A549 (cell line): ENCODE data around the gene PFN1. TPM values are rescaled to one million over a fixed set of nuclear protein-coding genes. Genes with fewer than 3 reads are reported as not detected.

ENCODE experiments used
- ATAC-seq, 2 experiments: fragments of 200-7000 bp in 1 of 2; fragments of >200 bp in 1 of 2; cut with Nextera tagmentation in 1 of 2; cut with Tn5 transposase in 1 of 2; 3 replicates each; pipeline versions ENCODE4 v1.8.0 to v1.9.1; 2018 to 2020; ENCODE audit warnings: mild to moderate bottlenecking in 1 of 2, moderate library complexity in 1 of 2
- CTCF ChIA-PET: fragments of 300-600 bp; sonication (Branson Sonifier 250); formaldehyde crosslinking; extraction: SDS; loops from one replicate; lab custom pipeline; 2021; ENCODE audit warnings: antibody characterized with exemption, inconsistent platforms; lab: Yijun Ruan, JAX
- POLR2A ChIA-PET: fragments of 350-600 bp; formaldehyde crosslinking; extraction: SDS; loops from one replicate; lab custom pipeline; 2021; ENCODE audit warnings: antibody characterized with exemption, inconsistent platforms; lab: Yijun Ruan, JAX
- DNase-seq, 2 experiments: peaks; one replicate each; pipeline versions ENCODE4 v3.0.0 to v3.0.0-alpha.2; 2011 to 2016; ENCODE audit warnings: low read depth in 1 of 2, low spot score in 1 of 2
- FAIRE-seq: peaks from 2 replicates; lab custom pipeline; 2011; peaks lifted over from hg19 to GRCh38; lab: Jason Lieb, UNC
- H3K27ac ChIP-seq, 2 experiments: fragments of >200 bp; sonication (Bioruptor Twin); formaldehyde crosslinking; 3 replicates each; pipeline ENCODE4 v1.5.1; 2016 to 2017
- H3K4me1 ChIP-seq: fragments of >200 bp; sonication (Bioruptor Twin); formaldehyde crosslinking; 3 replicates; pipeline ENCODE4 v1.6.1; 2016
- H3K4me2 ChIP-seq: fragments of >200 bp; sonication (Bioruptor Twin); formaldehyde crosslinking; 3 replicates; pipeline ENCODE4 v1.6.1; 2016
- H3K4me3 ChIP-seq: fragments of >200 bp; sonication (Bioruptor Twin); formaldehyde crosslinking; 3 replicates; pipeline ENCODE4 v1.5.1; 2016
- H3K9me3 ChIP-seq: fragments of >200 bp; sonication (Bioruptor Twin); formaldehyde crosslinking; 3 replicates; pipeline ENCODE4 v1.6.1; 2016
- ELK1 ChIP-seq: fragments of 150-350 bp; IDR thresholded peaks from 2 replicates; pipeline ENCODE4 v1.6.1; 2014; ENCODE audit warnings: low read depth, mild to moderate bottlenecking, low read length
- EP300 ChIP-seq, 2 experiments: fragments of >200 bp; sonication (Bioruptor Twin); formaldehyde crosslinking; IDR thresholded peaks; 2 replicates in 1 of 2; 3 replicates in 1 of 2; pipeline ENCODE4 v1.6.1; 2016 to 2017
- ESRRA ChIP-seq: fragments of 150-350 bp; IDR thresholded peaks from 2 replicates; pipeline ENCODE4 v1.6.1; 2014; ENCODE audit warnings: mild to moderate bottlenecking, low read length, borderline replicate concordance
- MYC ChIP-seq: IDR thresholded peaks from 2 replicates; pipeline ENCODE4 v1.6.1; 2012; ENCODE audit warnings: mild to moderate bottlenecking, inconsistent platforms, low read length, improper control_type of control experiment, borderline replicate concordance
- POLR2AphosphoS2 ChIP-seq: conservative IDR thresholded peaks from 2 replicates; pipeline ENCODE4 v1.6.1; 2012; ENCODE audit warnings: low read length, improper control_type of control experiment, inconsistent platforms
- RAD21 ChIP-seq, 2 experiments: fragments of >200 bp in 1 of 2; sonication (Bioruptor Twin) in 1 of 2; formaldehyde crosslinking in 1 of 2; IDR thresholded peaks in 1 of 2; conservative IDR thresholded peaks in 1 of 2; 2 replicates in 1 of 2; 3 replicates in 1 of 2; pipeline ENCODE4 v1.6.1; 2012 to 2018; ENCODE audit warnings: inconsistent platforms in 1 of 2
- RFX5 ChIP-seq: fragments of 450-650 bp; IDR thresholded peaks from 2 replicates; pipeline ENCODE4 v1.7.1; 2014; ENCODE audit warnings: antibody characterized with exemption, mild to moderate bottlenecking, moderate library complexity
- RNF2 ChIP-seq: fragments of 200-600 bp; sonication (generic); IDR thresholded peaks from 2 replicates; pipeline ENCODE4 v1.6.1; 2016; ENCODE audit warnings: low read depth, mild to moderate bottlenecking, antibody characterized with exemption, moderate library complexity, borderline replicate concordance
- SMC3 ChIP-seq: fragments of >200 bp; sonication (Bioruptor Twin); formaldehyde crosslinking; IDR thresholded peaks from 3 replicates; pipeline ENCODE4 v1.6.1; 2018; ENCODE audit warnings: inconsistent platforms
- WGBS: methylation state at CpG from one replicate; pipeline ENCODE4 v1.1.6; 2017; ENCODE audit errors: missing lambda C conversion rate; 5-methylcytosine and 5-hydroxymethylcytosine counted together
- polyA plus RNA-seq, 4 experiments: library from polyadenylated mRNA; depleted of rRNA in 3 of 4; stranded (reverse); fragments of >200 nt; fragmentation: RNase III in 1 of 4; extraction: RNeasy Plus Mini Kit Qiagen cat#74134 plus additional on column Dnase treatment in 1 of 4; gene quantifications; 2 replicates in 3 of 4; 3 replicates in 1 of 4; pipeline ENCODE4 v1.2.3, GENCODE V29; 2011 to 2017
- small RNA-seq, 6 experiments: library from RNA; depleted of rRNA; stranded (forward); fragments of <200 nt; gene quantifications; one replicate each; pipeline ENCODE3, GENCODE V24; 2012
- TF ChIP-seq, protein P1 (sequence below): fragments of 250-450 bp; sonication (Bioruptor Pico); IDR thresholded peaks from 2 replicates; pipeline ENCODE4 v1.5.0; 2021; ENCODE audit warnings: mild to moderate bottlenecking, moderate library complexity, borderline replicate concordance

The PFN1 gene
- polyA plus RNA-seq, 2 of the 4 experiments (the other 2 are of a cell fraction) = 1,732 to 3,230 TPM

DNA sequence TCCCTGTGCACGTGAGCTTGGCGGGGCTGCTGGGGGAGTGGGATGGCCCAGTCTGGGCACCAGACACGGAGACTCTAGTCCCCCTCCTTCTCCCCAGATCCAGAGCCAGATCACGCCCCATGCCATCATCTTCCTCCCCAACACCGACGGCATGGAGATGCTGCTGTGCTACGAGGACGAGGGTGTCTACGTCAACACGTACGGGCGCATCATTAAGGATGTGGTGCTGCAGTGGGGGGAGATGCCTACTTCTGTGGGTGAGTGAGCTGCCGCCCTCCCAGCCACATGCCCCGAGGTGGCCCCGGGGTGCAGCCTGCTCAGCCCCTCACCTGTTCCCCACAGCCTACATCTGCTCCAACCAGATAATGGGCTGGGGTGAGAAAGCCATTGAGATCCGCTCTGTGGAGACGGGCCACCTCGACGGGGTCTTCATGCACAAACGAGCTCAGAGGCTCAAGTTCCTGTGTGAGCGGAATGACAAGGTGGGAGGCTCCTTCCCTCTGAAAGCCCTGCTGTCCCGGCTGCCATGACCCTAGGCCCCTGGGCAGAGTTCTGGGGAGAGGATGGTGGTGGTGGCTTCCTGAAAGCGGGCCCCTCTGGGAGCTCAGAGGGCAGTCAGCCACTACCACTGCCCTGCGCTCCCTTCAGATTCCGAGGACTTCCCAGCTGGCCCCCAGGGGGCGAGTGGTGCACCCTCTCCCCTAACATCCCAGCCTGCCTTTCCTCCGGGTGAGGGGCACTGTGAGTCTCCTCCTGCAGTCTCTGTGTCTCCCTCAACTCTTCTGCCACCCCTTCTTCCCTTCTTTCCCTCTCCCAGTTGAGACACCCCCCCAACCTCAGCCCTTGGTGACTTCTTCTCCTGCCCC, 51.8 kb downstream of the PFN1 start (continued):
- TF ChIP-seq RFX5 (no peak), POLR2AphosphoS2 (no peak)

DNA sequence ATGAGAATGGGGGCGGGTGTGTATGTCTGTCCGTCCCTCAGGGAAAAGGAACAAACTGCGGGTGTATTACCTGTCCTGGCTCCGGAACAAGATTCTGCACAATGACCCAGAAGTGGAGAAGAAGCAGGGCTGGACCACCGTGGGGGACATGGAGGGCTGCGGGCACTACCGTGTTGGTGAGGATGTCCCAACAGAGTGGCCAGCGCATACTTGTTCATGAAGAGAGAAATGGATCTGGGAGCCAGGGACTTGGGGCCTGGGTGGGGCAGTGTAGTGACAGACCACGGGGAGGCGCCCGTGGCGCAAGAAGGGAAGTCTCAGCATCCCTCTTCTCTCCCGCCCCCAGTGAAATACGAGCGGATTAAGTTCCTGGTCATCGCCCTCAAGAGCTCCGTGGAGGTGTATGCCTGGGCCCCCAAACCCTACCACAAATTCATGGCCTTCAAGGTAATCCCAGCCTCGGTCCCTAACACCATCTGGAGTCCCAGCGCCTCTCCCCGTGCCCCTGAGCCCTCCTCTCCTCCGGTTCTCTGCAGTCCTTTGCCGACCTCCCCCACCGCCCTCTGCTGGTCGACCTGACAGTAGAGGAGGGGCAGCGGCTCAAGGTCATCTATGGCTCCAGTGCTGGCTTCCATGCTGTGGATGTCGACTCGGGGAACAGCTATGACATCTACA, 52.5 kb downstream of the PFN1 start:
- whole genome bisulfite sequencing = 85% methylated on average over 27 of the region's 27 CpGs
- POLR2A ChIA-PET = no interaction called here
- FAIRE-seq (no peak), DNase-seq (no peak)
- no peak overlapping the region for H3K4me2 ChIP-seq
- no peaks in the 10 kb centered on the region for H3K9me3 ChIP-seq
- TF ChIP-seq EP300 (IDR thresholded peaks at IDR 0.05) (no peak), ELK1 (no peak), ESRRA (peak; percentile 61; the same call in 1 of the 2 replicates), POLR2AphosphoS2 (no peak), MYC (no peak), RAD21 (conservative IDR thresholded peaks at IDR 0.05 in 1 of 2, IDR thresholded peaks at IDR 0.05 in 1 of 2) (0 out of 5 replicates have a peak, but pooled peaks of 1 of the 2 experiments have one; percentile 3), SMC3 (no peak), RNF2 (no peak)
- TF ChIP-seq, protein P1, sequence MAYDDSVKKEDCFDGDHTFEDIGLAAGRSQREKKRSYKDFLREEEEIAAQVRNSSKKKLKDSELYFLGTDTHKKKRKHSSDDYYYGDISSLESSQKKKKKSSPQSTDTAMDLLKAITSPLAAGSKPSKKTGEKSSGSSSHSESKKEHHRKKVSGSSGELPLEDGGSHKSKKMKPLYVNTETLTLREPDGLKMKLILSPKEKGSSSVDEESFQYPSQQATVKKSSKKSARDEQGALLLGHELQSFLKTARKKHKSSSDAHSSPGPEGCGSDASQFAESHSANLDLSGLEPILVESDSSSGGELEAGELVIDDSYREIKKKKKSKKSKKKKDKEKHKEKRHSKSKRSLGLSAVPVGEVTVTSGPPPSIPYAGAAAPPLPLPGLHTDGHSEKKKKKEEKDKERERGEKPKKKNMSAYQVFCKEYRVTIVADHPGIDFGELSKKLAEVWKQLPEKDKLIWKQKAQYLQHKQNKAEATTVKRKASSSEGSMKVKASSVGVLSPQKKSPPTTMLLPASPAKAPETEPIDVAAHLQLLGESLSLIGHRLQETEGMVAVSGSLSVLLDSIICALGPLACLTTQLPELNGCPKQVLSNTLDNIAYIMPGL = no peak
- TF ChIP-seq, all 56 proteins: peak for 2
- Histone ChIP-seq H3K4me3 (no peak overlapping the region), H3K4me1 (no peaks in the 10 kb centered on the region), H3K27ac (no peak overlapping the region)
- CTCF ChIA-PET = interaction anchor here (0.5 to 2.5 kb wide), 14 partner anchors 8 to 329 kb away, joined by 3 to 8 read pairs (median 4); partner anchors contain the start of gene ARRB2
- peak in 1 of 2 experiments; percentile 42; a peak in 3 of 6 replicates for ATAC-seq

Small RNAs within 50 kb of the gene (small RNA-seq; reads per million reads assigned to genes)
- gene MIR6864 (0 reads per million in 6 experiments), gene MIR6865 (0 to 2.1 (median 0) reads per million in 6 experiments)

Other genes with a start within 250 kb of the PFN1 start
- 30.2 and 35.5 TPM in 2 replicates for gene PELP1, start 244.4 kb downstream of the PFN1 start, polyA plus RNA-seq (2011; rRNA removed)
- gene PELP1, start 244.4 kb downstream of the PFN1 start, polyA plus RNA-seq (2017; fragmentation: RNase III; extraction: RNeasy Plus Mini Kit Qiagen cat#74134 plus additional on column Dnase treatment) = 52.5 to 60.0 TPM (median 56.1 TPM) in 3 replicates
- gene ARRB2, start 237.9 kb downstream of the PFN1 start, polyA plus RNA-seq (2011; rRNA removed) = 73.1 and 74.9 TPM in 2 replicates
- gene ARRB2, start 237.9 kb downstream of the PFN1 start, polyA plus RNA-seq (2017; fragmentation: RNase III; extraction: RNeasy Plus Mini Kit Qiagen cat#74134 plus additional on column Dnase treatment) = 61.0 to 68.2 TPM (median 67.8 TPM) in 3 replicates
- 57.2 and 74.0 TPM in 2 replicates for gene MED11, start 217.1 kb downstream of the PFN1 start, polyA plus RNA-seq (2011; rRNA removed)
- 52.6 to 62.5 TPM (median 58.1 TPM) in 3 replicates for gene MED11, start 217.1 kb downstream of the PFN1 start, polyA plus RNA-seq (2017; fragmentation: RNase III; extraction: RNeasy Plus Mini Kit Qiagen cat#74134 plus additional on column Dnase treatment)
- gene ZMYND15, start 208.7 kb downstream of the PFN1 start, polyA plus RNA-seq (2011; rRNA removed) = 0.15 and 0.16 TPM in 2 replicates
- 0.19 to 0.22 TPM (median 0.20 TPM) in 3 replicates for gene ZMYND15, start 208.7 kb downstream of the PFN1 start, polyA plus RNA-seq (2017; fragmentation: RNase III; extraction: RNeasy Plus Mini Kit Qiagen cat#74134 plus additional on column Dnase treatment)
- gene CXCL16, start 208.6 kb downstream of the PFN1 start, polyA plus RNA-seq (2011; rRNA removed) = 13.8 and 20.5 TPM in 2 replicates
- 9.1 to 11.2 TPM (median 10.1 TPM) in 3 replicates for gene CXCL16, start 208.6 kb downstream of the PFN1 start, polyA plus RNA-seq (2017; fragmentation: RNase III; extraction: RNeasy Plus Mini Kit Qiagen cat#74134 plus additional on column Dnase treatment)
- 0.80 and 1.2 TPM in 2 replicates for gene TM4SF5, start 176.6 kb downstream of the PFN1 start, polyA plus RNA-seq (2011; rRNA removed)
- 0.51 to 1.2 TPM (median 0.68 TPM) in 3 replicates for gene TM4SF5, start 176.6 kb downstream of the PFN1 start, polyA plus RNA-seq (2017; fragmentation: RNase III; extraction: RNeasy Plus Mini Kit Qiagen cat#74134 plus additional on column Dnase treatment)
- gene VMO1, start 162.2 kb downstream of the PFN1 start, polyA plus RNA-seq (2011; rRNA removed) = 0.50 and 0.58 TPM in 2 replicates
- 0.39 to 1.1 TPM (median 0.81 TPM) in 3 replicates for gene VMO1, start 162.2 kb downstream of the PFN1 start, polyA plus RNA-seq (2017; fragmentation: RNase III; extraction: RNeasy Plus Mini Kit Qiagen cat#74134 plus additional on column Dnase treatment)
- not detected in 2 replicates for gene GLTPD2, start 159.6 kb downstream of the PFN1 start, polyA plus RNA-seq (2011; rRNA removed)
- not detected in 3 replicates for gene GLTPD2, start 159.6 kb downstream of the PFN1 start, polyA plus RNA-seq (2017; fragmentation: RNase III; extraction: RNeasy Plus Mini Kit Qiagen cat#74134 plus additional on column Dnase treatment)
- 376 and 414 TPM in 2 replicates for gene PSMB6, start 152.4 kb downstream of the PFN1 start, polyA plus RNA-seq (2011; rRNA removed)
- gene PSMB6, start 152.4 kb downstream of the PFN1 start, polyA plus RNA-seq (2017; fragmentation: RNase III; extraction: RNeasy Plus Mini Kit Qiagen cat#74134 plus additional on column Dnase treatment) = 387 to 424 TPM (median 414 TPM) in 3 replicates
- gene PLD2, start 141.4 kb downstream of the PFN1 start, polyA plus RNA-seq (2011; rRNA removed) = 17.0 and 20.2 TPM in 2 replicates
- gene PLD2, start 141.4 kb downstream of the PFN1 start, polyA plus RNA-seq (2017; fragmentation: RNase III; extraction: RNeasy Plus Mini Kit Qiagen cat#74134 plus additional on column Dnase treatment) = 23.0 to 27.4 TPM (median 23.7 TPM) in 3 replicates
- gene MINK1, start 115.2 kb downstream of the PFN1 start, polyA plus RNA-seq (2011; rRNA removed) = 41.3 and 47.1 TPM in 2 replicates
- gene MINK1, start 115.2 kb downstream of the PFN1 start, polyA plus RNA-seq (2017; fragmentation: RNase III; extraction: RNeasy Plus Mini Kit Qiagen cat#74134 plus additional on column Dnase treatment) = 65.2 to 73.1 TPM (median 66.9 TPM) in 3 replicates
- 0.11 and 0.13 TPM in 2 replicates for gene C17orf107, start 49.0 kb downstream of the PFN1 start, polyA plus RNA-seq (2011; rRNA removed)
- 0.16 to 0.30 TPM (median 0.25 TPM) in 3 replicates for gene C17orf107, start 49.0 kb downstream of the PFN1 start, polyA plus RNA-seq (2017; fragmentation: RNase III; extraction: RNeasy Plus Mini Kit Qiagen cat#74134 plus additional on column Dnase treatment)
- gene CHRNE, start 45.4 kb downstream of the PFN1 start, polyA plus RNA-seq (2011; rRNA removed) = 0.07 and 0.10 TPM in 2 replicates
- gene CHRNE, start 45.4 kb downstream of the PFN1 start, polyA plus RNA-seq (2017; fragmentation: RNase III; extraction: RNeasy Plus Mini Kit Qiagen cat#74134 plus additional on column Dnase treatment) = 0.12 to 0.14 TPM (median 0.13 TPM) in 3 replicates
- gene GP1BA, start 16.3 kb downstream of the PFN1 start, polyA plus RNA-seq (2011; rRNA removed) = not detected in 2 replicates
- not detected in 3 replicates for gene GP1BA, start 16.3 kb downstream of the PFN1 start, polyA plus RNA-seq (2017; fragmentation: RNase III; extraction: RNeasy Plus Mini Kit Qiagen cat#74134 plus additional on column Dnase treatment)
- gene SLC25A11, start 8.5 kb downstream of the PFN1 start, polyA plus RNA-seq (2011; rRNA removed) = 60.2 and 64.4 TPM in 2 replicates
- gene SLC25A11, start 8.5 kb downstream of the PFN1 start, polyA plus RNA-seq (2017; fragmentation: RNase III; extraction: RNeasy Plus Mini Kit Qiagen cat#74134 plus additional on column Dnase treatment) = 64.4 to 69.2 TPM (median 67.9 TPM) in 3 replicates
- gene RNF167, start 8.3 kb downstream of the PFN1 start, polyA plus RNA-seq (2011; rRNA removed) = 98.7 and 110 TPM in 2 replicates
- 83.9 to 93.7 TPM (median 86.4 TPM) in 3 replicates for gene RNF167, start 8.3 kb downstream of the PFN1 start, polyA plus RNA-seq (2017; fragmentation: RNase III; extraction: RNeasy Plus Mini Kit Qiagen cat#74134 plus additional on column Dnase treatment)
- 52.5 and 53.5 TPM in 2 replicates for gene ENO3, start 2.6 kb upstream of the PFN1 start, polyA plus RNA-seq (2011; rRNA removed)
- 79.0 to 109 TPM (median 102 TPM) in 3 replicates for gene ENO3, start 2.6 kb upstream of the PFN1 start, polyA plus RNA-seq (2017; fragmentation: RNase III; extraction: RNeasy Plus Mini Kit Qiagen cat#74134 plus additional on column Dnase treatment)
- 72.6 and 94.9 TPM in 2 replicates for gene SPAG7, start 19.3 kb upstream of the PFN1 start, polyA plus RNA-seq (2011; rRNA removed)
- gene SPAG7, start 19.3 kb upstream of the PFN1 start, polyA plus RNA-seq (2017; fragmentation: RNase III; extraction: RNeasy Plus Mini Kit Qiagen cat#74134 plus additional on column Dnase treatment) = 101 to 102 TPM (median 102 TPM) in 3 replicates
- gene CAMTA2, start 39.1 kb upstream of the PFN1 start, polyA plus RNA-seq (2011; rRNA removed) = 12.4 and 17.7 TPM in 2 replicates
- 30.1 to 33.8 TPM (median 30.3 TPM) in 3 replicates for gene CAMTA2, start 39.1 kb upstream of the PFN1 start, polyA plus RNA-seq (2017; fragmentation: RNase III; extraction: RNeasy Plus Mini Kit Qiagen cat#74134 plus additional on column Dnase treatment)
- 0.66 and 0.86 TPM in 2 replicates for gene INCA1, start 49.0 kb upstream of the PFN1 start, polyA plus RNA-seq (2011; rRNA removed)
- 1.1 to 1.3 TPM (median 1.1 TPM) in 3 replicates for gene INCA1, start 49.0 kb upstream of the PFN1 start, polyA plus RNA-seq (2017; fragmentation: RNase III; extraction: RNeasy Plus Mini Kit Qiagen cat#74134 plus additional on column Dnase treatment)
- 42.0 and 48.4 TPM in 2 replicates for gene KIF1C, start 49.4 kb upstream of the PFN1 start, polyA plus RNA-seq (2011; rRNA removed)
- gene KIF1C, start 49.4 kb upstream of the PFN1 start, polyA plus RNA-seq (2017; fragmentation: RNase III; extraction: RNeasy Plus Mini Kit Qiagen cat#74134 plus additional on column Dnase treatment) = 74.0 to 77.4 TPM (median 76.5 TPM) in 3 replicates
- 1.4 and 1.9 TPM in 2 replicates for gene SLC52A1, start 86.9 kb upstream of the PFN1 start, polyA plus RNA-seq (2011; rRNA removed)
- 1.0 to 1.4 TPM (median 1.3 TPM) in 3 replicates for gene SLC52A1, start 86.9 kb upstream of the PFN1 start, polyA plus RNA-seq (2017; fragmentation: RNase III; extraction: RNeasy Plus Mini Kit Qiagen cat#74134 plus additional on column Dnase treatment)
- gene ZFP3, start 129.9 kb upstream of the PFN1 start, polyA plus RNA-seq (2011; rRNA removed) = 4.1 and 4.8 TPM in 2 replicates
- gene ZFP3, start 129.9 kb upstream of the PFN1 start, polyA plus RNA-seq (2017; fragmentation: RNase III; extraction: RNeasy Plus Mini Kit Qiagen cat#74134 plus additional on column Dnase treatment) = 1.6 to 1.9 TPM (median 1.7 TPM) in 3 replicates
- 4.9 and 5.1 TPM in 2 replicates for gene ZNF232, start 163.3 kb upstream of the PFN1 start, polyA plus RNA-seq (2011; rRNA removed)
- 4.7 to 5.1 TPM (median 4.7 TPM) in 3 replicates for gene ZNF232, start 163.3 kb upstream of the PFN1 start, polyA plus RNA-seq (2017; fragmentation: RNase III; extraction: RNeasy Plus Mini Kit Qiagen cat#74134 plus additional on column Dnase treatment)
- 0.01 TPM in 2 replicates for gene USP6, start 167.5 kb upstream of the PFN1 start, polyA plus RNA-seq (2011; rRNA removed)
- gene USP6, start 167.5 kb upstream of the PFN1 start, polyA plus RNA-seq (2017; fragmentation: RNase III; extraction: RNeasy Plus Mini Kit Qiagen cat#74134 plus additional on column Dnase treatment) = 0.04 to 0.09 TPM (median 0.07 TPM) in 3 replicates
- 3.8 and 4.3 TPM in 2 replicates for gene ZNF594, start 243.3 kb upstream of the PFN1 start, polyA plus RNA-seq (2011; rRNA removed)
- 2.2 to 2.7 TPM (median 2.3 TPM) in 3 replicates for gene ZNF594, start 243.3 kb upstream of the PFN1 start, polyA plus RNA-seq (2017; fragmentation: RNase III; extraction: RNeasy Plus Mini Kit Qiagen cat#74134 plus additional on column Dnase treatment)